ENCODE measurements around the gene CERKL.

GRCh38 chr2:181515719-181516118 lies 141.2 kb downstream of the CERKL start:
- TF ChIP-seq POLR2A (IDR thresholded peaks at IDR 0.05), result no peak
- TF ChIP-seq CTCF (IDR thresholded peaks at IDR 0.05), result no peak
